ENCODE data around the gene SKAP1. TPM values are rescaled to one million over a fixed set of nuclear protein-coding genes. Genes with fewer than 3 reads are reported as not detected.

SKAP1 gene
- total and polyA plus RNA-seq, 2 experiments from 2014 or later, result 0.27 TPM; not detected in 1

DNA sequence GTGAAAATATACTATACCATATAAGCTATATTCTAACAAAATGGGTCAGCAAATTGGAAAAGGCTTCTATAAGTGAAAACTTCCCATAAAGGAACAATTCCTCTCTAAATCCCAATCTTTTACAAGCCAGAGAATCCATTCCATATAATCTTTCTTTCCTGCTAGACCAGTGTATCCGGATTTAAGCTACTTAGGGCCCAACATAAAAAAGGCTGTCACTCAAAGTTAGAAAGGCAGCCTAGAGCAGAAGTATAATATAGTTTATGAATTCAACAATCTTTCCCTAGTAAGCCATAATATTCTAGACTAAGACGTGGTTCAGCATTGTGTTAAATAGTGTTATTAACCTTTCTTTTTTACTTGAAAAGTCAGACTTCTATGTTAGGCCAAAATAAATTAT is 93.0 kb downstream of the SKAP1 start:
- Histone ChIP-seq H3K4me2 (no peak overlapping the region), H3K4me3 (no peak overlapping the region), H2AFZ (no peak overlapping the region), H3K9me2 (ENCODE audit: insufficient read depth) (no peaks in the 10 kb centered on the region), H3K27me3 (ENCODE audit: insufficient read depth) (peaks cover 28% of the 10 kb centered on the region), H3K79me2 (replicated peaks; ENCODE audit: insufficient read depth) (no peaks in the 10 kb centered on the region), H3F3A (replicated peaks; ENCODE audit: low read depth) (no peaks in the 10 kb centered on the region), H4K20me1 (replicated peaks; ENCODE audit: insufficient read depth) (no peaks in the 10 kb centered on the region), H3K27ac (ENCODE audit: low read depth) (no peak overlapping the region), H3K36me3 (ENCODE audit: insufficient read depth) (no peaks in the 10 kb centered on the region), H3K4me1 (ENCODE audit: insufficient read depth) (no peaks in the 10 kb centered on the region)
- Mint-ChIP-seq H3K4me3 (no peak overlapping the region), H3K27me3 (ENCODE audit: insufficient read depth, low read depth, poor library complexity) (peaks cover 5% of the 10 kb centered on the region), H3K9me3 (no peaks in the 10 kb centered on the region), H3K4me1 (peaks cover under 1% of the 10 kb centered on the region; the same call in 1 of the 3 replicates), H3K27ac (no peak overlapping the region), H3K36me3 (ENCODE audit: low read depth) (no peaks in the 10 kb centered on the region)
- TF ChIP-seq JUNB (IDR thresholded peaks at IDR 0.05; ENCODE audit: unreplicated experiment) (no peak), ZNF331 (CRISPR knock-in tag; IDR thresholded peaks at IDR 0.05; ENCODE audit: low read depth) (no peak), CREB1 (CRISPR knock-in tag; IDR thresholded peaks at IDR 0.05; ENCODE audit: low read depth) (no peak), ZNF114 (CRISPR knock-in tag; IDR thresholded peaks at IDR 0.05) (no peak)
- TF ChIP-seq, protein P1, sequence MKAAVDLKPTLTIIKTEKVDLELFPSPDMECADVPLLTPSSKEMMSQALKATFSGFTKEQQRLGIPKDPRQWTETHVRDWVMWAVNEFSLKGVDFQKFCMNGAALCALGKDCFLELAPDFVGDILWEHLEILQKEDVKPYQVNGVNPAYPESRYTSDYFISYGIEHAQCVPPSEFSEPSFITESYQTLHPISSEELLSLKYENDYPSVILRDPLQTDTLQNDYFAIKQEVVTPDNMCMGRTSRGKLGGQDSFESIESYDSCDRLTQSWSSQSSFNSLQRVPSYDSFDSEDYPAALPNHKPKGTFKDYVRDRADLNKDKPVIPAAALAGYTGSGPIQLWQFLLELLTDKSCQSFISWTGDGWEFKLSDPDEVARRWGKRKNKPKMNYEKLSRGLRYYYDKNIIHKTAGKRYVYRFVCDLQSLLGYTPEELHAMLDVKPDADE (IDR thresholded peaks at IDR 0.05), result no peak
- TF ChIP-seq, protein P2, sequence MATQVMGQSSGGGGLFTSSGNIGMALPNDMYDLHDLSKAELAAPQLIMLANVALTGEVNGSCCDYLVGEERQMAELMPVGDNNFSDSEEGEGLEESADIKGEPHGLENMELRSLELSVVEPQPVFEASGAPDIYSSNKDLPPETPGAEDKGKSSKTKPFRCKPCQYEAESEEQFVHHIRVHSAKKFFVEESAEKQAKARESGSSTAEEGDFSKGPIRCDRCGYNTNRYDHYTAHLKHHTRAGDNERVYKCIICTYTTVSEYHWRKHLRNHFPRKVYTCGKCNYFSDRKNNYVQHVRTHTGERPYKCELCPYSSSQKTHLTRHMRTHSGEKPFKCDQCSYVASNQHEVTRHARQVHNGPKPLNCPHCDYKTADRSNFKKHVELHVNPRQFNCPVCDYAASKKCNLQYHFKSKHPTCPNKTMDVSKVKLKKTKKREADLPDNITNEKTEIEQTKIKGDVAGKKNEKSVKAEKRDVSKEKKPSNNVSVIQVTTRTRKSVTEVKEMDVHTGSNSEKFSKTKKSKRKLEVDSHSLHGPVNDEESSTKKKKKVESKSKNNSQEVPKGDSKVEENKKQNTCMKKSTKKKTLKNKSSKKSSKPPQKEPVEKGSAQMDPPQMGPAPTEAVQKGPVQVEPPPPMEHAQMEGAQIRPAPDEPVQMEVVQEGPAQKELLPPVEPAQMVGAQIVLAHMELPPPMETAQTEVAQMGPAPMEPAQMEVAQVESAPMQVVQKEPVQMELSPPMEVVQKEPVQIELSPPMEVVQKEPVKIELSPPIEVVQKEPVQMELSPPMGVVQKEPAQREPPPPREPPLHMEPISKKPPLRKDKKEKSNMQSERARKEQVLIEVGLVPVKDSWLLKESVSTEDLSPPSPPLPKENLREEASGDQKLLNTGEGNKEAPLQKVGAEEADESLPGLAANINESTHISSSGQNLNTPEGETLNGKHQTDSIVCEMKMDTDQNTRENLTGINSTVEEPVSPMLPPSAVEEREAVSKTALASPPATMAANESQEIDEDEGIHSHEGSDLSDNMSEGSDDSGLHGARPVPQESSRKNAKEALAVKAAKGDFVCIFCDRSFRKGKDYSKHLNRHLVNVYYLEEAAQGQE (IDR thresholded peaks at IDR 0.05; ENCODE audit: unreplicated experiment), result no peak
- ATAC-seq, result no peak
- no peak for DNase-seq (ENCODE audit: low spot score)

DNA sequence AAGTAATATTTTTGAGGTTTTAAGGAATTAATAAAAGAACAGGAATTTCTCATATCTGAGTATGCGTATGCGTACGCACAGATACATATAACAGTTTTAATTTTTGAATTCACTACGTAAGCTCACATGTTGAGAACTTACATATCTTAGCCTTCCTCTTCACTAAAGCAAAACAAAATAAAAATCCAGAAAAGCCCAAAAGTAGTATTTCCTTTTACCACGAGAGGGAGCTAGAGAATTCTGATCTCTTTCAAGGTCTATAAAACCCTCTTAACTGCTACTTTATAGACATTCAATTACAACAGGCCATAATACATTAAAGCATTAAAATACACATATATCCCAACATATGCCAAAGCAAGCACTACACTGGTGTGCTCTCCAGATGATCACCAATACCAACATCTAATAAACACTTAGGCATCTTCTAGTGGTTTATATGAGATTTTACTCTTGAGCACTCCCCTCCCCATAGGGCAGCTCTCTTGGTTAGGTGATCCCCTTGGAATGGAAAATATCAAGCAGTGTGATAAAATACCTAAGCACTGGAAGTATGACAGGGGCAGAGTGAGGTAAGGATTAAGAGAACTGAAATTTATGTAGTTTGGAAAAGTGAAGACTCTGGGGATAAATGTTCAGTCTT is 94.0 kb downstream of the SKAP1 start:
- Mint-ChIP-seq H3K36me3 (ENCODE audit: low read depth) (no peaks in the 10 kb centered on the region), H3K9me3 (no peaks in the 10 kb centered on the region), H3K4me1 (no peaks in the 10 kb centered on the region), H3K27me3 (ENCODE audit: insufficient read depth, low read depth, poor library complexity) (peaks cover 5% of the 10 kb centered on the region), H3K4me3 (no peak overlapping the region), H3K27ac (no peak overlapping the region)
- TF ChIP-seq, protein P3, sequence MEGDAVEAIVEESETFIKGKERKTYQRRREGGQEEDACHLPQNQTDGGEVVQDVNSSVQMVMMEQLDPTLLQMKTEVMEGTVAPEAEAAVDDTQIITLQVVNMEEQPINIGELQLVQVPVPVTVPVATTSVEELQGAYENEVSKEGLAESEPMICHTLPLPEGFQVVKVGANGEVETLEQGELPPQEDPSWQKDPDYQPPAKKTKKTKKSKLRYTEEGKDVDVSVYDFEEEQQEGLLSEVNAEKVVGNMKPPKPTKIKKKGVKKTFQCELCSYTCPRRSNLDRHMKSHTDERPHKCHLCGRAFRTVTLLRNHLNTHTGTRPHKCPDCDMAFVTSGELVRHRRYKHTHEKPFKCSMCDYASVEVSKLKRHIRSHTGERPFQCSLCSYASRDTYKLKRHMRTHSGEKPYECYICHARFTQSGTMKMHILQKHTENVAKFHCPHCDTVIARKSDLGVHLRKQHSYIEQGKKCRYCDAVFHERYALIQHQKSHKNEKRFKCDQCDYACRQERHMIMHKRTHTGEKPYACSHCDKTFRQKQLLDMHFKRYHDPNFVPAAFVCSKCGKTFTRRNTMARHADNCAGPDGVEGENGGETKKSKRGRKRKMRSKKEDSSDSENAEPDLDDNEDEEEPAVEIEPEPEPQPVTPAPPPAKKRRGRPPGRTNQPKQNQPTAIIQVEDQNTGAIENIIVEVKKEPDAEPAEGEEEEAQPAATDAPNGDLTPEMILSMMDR (conservative IDR thresholded peaks at IDR 0.05; ENCODE audit: low read depth in 2 of 2), result peak; percentile 58 to 89
- no peak for TF ChIP-seq EZH2 (IDR thresholded peaks at IDR 0.05; ENCODE audit: low read depth, unreplicated experiment)
- H3K4me1 ChIP-seq (ENCODE audit: insufficient read depth), result no peaks in the 10 kb centered on the region
- no peaks in the 10 kb centered on the region for H4K20me1 ChIP-seq (replicated peaks; ENCODE audit: insufficient read depth)
- peaks cover 28% of the 10 kb centered on the region for H3K27me3 ChIP-seq (ENCODE audit: insufficient read depth)
- no peak overlapping the region for H2AFZ ChIP-seq
- no peaks in the 10 kb centered on the region for H3F3A ChIP-seq (replicated peaks; ENCODE audit: low read depth)
- H3K4me2 ChIP-seq, result no peak overlapping the region
- ATAC-seq, result no peak; the same call in 2 of the 3 replicates
- peak; percentile 64 for DNase-seq (ENCODE audit: low spot score)
- no peak overlapping the region for H3K4me3 ChIP-seq
- H3K9me2 ChIP-seq (ENCODE audit: insufficient read depth), result no peaks in the 10 kb centered on the region
- no peak overlapping the region for H3K27ac ChIP-seq (ENCODE audit: low read depth)
- H3K36me3 ChIP-seq (ENCODE audit: insufficient read depth), result no peaks in the 10 kb centered on the region
- no peaks in the 10 kb centered on the region for H3K79me2 ChIP-seq (replicated peaks; ENCODE audit: insufficient read depth)

Data from GM23338 (cell line).